GM18502 (cell line): ENCODE measurements around the gene CISD3.

ENCODE experiments used
- ATAC-seq: cut with Tn5 transposase; IDR thresholded peaks from one replicate; pipeline ENCODE4 v1.9.1; 2021; ENCODE audit warnings: mild to moderate bottlenecking; ENCODE audit not compliant: unreplicated experiment, poor library complexity

CISD3 gene

DNA sequence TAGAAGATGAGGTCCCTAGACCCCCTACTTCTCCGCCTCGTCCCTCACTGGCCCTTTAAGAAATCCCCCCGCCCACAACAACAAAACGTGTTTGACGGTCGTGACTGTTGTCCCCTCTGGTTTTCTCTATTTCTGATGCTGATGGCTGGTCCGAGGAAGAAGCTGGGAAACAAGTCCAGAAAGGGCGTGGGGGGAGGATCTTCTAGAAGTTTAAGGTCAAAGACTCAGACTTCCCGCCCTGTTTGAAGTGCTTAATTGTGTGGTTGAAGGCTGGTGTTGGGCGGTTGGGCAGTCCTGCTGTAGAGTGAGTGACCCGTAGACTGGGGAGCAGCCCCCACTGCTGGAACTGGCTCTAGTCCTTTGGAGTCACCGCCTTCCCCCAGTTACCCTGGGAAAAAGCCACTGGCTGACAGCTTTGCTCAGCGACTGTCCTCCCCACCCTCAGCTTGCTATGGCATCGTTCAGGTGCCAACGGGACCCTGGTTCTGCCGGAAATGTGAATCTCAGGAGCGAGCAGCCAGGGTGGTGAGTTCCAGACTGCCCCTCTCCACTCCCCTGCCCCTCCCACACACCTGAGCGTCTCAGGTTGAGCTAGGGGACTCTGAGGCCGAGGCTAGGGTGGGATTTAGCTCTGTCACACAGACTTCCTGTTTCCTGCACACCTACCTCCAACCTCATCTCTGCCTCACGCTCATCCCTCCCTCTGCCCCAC is 23.5 kb upstream of the CISD3 start:
- ATAC-seq, result no peak

DNA sequence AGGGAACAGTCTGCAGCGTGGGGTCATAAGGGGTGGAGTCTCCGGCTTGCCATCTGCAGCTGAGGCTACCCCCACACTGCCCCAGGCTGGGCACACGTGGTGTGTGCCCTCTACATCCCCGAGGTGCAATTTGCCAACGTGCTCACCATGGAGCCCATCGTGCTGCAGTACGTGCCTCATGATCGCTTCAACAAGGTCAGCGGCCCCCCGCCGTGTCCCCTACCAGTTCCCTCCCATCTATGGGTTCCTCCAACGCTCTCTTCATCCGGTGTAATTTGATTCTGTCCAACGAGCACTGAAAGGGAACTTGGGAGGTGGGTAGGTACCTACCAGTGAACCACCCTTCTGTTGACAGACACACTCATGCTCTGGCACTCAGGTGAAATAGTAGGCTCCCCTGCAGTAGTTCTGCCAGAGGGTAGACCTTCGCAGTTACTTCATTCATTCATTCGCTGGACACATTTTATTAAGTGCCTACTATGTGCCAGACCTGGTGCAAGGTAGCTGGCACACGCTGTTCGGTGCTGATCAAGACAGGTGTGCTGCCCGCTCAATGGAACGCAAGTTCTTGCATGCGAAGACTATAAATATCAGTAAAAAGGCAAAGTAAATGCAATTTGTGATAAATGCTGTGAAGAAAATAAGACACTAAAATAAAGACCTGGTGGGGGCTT is 22.3 kb upstream of the CISD3 start:
- ATAC-seq, result no peak

DNA sequence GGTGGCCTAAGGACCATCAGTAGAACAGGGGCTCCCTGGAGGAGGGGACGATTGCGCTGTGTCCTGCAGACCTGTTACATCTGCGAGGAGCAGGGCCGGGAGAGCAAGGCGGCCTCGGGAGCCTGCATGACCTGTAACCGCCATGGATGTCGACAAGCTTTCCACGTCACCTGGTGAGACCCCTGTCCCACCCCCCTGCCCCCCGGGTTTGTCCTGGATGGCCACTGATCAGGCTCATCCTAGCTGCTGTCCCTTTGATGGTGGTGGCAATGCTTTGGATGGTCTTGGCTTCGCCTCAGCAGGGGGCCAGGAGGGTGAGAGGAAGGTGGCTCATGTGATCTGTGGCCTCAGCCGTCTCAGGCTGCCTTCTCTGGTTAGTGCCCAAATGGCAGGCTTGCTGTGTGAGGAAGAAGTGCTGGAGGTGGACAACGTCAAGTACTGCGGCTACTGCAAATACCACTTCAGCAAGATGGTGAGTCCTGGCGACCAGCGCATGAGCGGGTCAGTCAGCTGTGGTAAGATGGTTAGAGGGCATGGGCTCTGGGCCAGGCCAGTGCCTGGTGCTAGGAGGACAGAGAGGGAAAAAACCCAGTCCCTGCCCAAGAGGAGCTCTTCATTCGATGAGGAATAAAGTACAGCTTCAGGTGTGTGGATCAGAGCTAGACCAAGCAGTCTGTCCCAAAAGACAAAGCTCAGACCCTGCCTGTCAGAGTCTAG is 20.9 kb upstream of the CISD3 start:
- no peak for ATAC-seq

DNA sequence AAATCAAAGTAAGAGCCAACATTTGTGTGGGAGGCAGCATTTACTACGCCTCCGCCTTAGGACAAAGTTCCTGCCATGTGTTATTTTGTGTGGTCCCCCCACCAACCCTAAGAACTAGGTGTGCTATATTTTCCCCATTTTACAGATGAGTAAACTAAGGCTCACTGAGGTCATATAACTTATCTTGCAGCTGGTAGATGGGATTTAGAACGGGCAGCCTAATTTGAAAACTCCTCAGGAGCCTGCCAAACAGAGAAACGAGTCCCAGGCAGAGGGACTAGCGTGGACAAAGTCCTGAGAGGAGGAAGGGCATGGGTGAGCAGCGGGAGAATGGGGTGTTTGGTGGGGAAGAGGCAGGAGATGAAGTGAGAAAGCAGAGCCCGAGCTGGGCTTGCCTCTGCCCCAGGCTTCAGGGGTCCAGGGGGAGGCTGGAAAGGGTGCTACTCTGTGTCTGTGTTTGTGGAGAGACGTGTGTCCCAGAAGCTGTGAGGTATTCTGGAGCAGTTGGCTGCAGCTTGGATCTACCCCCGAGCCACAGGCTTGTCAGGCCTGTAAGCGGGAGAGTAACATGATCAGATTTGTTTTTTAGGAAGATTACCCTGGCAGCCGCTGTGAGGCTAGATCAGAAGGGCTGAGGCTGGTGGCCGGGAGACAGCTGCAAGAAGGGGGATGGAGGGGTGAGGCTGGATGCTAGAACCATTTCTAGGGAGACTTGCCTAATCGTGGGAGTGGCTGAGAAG is 20.1 kb upstream of the CISD3 start:
- ATAC-seq, result no peak

DNA sequence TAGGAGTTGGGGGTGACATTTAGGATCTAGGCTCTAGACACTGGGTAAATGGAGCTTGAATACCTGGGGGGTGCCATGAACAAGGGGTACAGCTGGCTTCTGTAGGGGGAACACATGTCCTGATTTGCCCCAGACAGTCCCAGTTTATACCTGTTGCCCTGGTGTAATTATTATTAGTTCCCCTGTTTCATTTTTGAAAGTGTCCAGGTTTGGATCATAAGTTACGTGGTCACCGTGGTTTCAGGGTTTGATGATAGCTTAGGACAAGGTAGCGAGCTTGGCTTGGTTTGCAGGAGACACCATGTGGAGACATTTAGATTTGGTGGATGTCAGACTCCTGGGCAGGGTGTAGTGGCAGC is 19.6 kb upstream of the CISD3 start:
- no peak for ATAC-seq

DNA sequence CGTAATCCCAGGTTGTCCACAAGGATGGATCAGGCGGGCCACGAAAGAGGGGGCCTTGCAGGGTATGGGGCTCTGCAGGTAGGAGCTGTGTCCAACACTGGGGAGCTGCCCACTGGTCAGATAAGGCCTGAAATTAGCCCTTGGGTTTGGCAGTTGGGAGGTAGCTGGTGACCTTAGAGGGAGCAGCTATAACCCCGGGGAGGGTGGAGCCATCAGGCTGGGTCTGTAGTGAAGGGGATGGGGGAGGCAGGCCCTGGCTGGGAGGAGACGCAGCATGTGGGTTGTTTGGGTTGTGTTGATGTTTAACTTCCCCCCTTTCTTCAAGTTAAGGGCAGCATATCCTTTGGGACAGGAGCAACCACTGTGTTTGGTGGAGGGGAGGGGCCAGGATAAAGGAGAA is 19.2 kb upstream of the CISD3 start:
- ATAC-seq, result no peak

DNA sequence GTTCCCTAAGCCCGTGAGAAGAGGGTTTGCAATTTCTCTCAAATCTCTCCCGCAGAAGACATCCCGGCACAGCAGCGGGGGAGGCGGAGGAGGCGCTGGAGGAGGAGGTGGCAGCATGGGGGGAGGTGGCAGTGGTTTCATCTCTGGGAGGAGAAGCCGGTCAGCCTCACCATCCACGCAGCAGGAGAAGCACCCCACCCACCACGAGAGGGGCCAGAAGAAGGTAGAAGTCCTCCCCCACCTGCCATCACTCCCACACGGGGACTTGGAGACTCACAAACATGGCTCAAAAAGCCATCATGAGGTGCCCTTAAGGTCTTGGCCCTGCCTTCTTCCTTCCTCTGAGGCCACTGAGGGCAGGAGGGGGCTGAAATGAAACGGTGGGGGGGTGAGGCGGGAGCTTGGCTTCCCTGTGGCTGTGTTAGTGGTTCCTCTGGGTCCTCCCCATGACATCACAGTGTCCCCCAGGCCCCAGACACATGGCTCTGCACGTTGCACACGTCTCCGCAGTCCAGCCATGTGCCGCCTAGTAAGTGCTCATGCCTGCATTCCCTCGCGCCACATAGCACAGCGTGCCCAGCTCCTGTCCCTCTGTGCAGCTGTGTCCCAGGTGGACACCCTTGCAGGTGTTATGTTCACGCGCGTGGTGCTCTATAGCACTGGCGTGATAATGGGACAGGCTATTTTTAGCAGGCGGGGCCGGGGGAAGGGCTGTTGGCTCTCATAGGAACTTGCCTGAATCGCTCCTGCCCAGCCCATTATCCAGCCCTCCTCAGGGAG is 18.2 kb upstream of the CISD3 start:
- no peak for ATAC-seq

DNA sequence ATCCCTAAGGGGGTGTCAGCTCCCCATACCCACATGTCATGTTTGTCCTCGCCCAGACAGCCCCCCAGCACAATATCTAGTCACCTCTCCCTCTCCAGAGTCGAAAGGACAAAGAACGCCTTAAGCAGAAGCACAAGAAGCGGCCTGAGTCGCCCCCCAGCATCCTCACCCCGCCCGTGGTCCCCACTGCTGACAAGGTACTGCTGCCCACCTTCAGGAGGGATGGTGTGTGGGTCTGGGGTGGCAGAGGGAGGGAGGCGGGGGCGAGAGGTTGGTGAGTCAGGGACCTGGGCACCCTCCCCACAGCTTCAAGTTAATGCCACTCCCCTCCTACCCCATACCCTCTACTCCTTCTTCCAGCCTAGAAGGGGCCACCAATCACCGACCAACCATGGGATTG is 17.5 kb upstream of the CISD3 start:
- ATAC-seq, result no peak

DNA sequence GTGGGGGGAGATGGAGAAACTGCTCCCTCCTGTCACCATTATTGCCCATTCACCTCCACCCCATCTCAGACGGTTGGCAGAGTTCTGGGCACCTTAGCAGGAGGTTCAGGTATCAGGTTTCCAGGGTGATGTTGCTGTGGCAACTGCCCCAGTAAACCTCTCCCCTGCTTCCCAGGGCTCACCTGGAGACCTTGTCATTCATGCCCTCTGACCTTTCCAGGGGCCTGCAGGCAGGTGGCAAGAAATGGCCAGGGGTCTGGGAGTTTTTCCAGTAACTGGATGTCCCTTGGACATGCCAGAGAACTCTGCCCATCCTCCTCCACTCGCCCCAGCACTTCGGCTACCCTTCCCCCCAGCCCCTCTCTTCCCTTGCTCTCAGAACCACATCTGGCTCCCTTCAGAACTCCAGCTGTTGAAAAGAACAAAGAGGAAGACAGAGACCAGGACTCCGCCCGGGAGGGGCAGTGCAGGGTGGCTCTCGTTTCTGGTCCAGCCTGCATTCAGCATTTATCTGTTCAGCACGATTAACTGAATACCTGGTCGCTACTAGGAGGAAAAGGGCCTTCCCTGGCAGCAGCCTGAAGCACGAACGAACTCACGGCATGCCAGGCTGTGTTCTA is 16.6 kb upstream of the CISD3 start:
- ATAC-seq, result no peak

DNA sequence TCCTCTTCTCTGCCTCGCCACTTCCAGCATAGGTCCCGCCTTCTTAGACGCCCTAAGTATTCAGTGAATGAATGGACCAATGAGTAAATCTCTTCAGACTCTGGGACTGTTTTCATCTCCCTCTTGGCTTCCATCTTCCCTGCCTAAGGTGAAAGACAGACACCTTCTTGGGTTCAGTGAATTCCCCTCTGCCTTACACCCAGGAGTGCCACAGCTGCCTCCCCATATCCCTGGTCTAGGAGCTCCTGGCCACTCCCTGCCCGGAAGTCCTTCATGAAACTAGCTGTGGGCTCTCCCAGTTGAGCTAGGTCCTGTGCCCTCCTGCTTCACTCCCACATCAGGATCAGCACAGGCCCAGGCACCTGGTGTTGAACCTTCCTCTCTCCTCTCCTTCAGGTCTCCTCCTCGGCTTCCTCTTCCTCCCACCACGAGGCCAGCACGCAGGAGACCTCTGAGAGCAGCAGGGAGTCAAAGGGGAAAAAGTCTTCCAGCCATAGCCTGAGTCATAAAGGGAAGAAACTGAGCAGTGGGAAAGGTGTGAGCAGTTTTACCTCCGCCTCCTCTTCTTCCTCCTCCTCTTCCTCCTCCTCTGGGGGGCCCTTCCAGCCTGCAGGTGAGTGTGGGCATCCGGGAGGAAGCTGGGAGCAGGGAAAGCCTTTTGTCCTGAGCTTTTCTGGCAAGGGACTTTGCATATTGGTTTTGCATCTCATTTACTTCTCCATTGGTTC is 14.8 kb upstream of the CISD3 start:
- ATAC-seq, result no peak

DNA sequence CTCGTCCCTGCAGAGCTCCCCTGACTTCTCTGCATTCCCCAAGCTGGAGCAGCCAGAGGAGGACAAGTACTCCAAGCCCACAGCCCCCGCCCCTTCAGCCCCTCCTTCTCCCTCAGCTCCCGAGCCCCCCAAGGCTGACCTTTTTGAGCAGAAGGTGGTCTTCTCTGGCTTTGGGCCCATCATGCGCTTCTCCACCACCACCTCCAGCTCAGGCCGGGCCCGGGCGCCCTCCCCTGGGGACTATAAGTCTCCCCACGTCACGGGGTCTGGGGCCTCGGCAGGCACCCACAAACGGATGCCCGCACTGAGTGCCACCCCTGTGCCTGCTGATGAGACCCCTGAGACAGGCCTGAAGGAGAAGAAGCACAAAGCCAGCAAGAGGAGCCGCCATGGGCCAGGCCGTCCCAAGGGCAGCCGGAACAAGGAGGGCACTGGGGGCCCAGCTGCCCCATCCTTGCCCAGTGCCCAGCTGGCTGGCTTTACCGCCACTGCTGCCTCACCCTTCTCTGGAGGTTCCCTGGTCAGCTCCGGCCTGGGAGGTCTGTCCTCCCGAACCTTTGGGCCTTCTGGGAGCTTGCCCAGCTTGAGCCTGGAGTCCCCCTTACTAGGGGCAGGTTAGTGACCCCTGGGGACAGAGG is 13.7 kb upstream of the CISD3 start:
- no peak for ATAC-seq

DNA sequence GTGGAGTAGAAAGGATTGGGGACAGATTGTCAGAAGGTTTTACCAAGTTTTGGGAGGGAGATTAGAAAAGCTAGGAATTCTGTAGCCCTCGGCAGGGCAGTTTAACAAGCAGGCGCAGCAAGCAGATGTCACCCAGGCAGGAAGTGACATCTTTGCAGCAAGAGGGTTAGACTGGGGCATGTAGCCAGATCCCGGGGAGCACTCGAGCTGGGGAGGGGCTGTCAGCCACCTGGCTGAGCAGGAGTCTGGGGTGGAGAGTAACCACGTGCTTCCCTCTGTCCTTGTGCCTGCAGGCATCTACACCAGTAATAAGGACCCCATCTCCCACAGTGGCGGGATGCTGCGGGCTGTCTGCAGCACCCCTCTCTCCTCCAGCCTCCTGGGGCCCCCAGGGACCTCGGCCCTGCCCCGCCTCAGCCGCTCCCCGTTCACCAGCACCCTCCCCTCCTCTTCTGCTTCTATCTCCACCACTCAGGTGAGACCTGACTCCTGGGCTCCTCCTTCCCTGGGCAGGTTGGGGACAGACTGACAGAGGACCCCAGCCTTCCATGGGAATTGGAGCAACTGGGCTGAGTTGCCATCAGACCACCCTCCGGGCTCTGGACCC is 12.9 kb upstream of the CISD3 start:
- ATAC-seq, result no peak

DNA sequence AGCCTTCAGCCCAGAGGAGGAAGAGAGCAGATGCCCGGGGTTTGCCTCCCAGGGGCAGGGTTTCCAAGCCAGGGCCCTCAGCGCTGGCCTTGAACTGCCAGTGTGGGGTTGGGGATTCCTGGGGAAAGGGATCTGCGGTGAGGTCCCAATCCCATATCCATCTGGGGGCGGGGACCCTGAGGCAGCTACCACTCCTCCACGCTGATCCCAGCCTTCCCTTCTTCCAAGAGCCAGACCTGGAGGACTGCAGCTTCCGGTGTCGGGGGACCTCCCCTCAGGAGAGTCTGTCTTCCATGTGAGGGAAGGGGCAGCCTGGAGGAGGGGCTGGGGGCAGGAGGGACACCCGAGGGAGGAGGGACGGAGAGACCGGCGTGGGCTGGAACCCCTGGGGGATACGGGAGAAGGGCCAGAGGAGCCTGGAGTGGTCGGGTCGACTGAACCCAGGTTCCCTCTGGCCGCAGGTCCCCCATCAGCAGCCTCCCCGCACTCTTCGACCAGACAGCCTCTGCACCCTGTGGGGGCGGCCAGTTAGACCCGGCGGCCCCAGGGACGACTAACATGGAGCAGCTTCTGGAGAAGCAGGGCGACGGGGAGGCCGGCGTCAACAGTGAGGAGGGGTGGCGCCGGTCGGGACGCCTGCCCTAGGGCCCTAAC is 10.7 kb upstream of the CISD3 start:
- ATAC-seq, result no peak

DNA sequence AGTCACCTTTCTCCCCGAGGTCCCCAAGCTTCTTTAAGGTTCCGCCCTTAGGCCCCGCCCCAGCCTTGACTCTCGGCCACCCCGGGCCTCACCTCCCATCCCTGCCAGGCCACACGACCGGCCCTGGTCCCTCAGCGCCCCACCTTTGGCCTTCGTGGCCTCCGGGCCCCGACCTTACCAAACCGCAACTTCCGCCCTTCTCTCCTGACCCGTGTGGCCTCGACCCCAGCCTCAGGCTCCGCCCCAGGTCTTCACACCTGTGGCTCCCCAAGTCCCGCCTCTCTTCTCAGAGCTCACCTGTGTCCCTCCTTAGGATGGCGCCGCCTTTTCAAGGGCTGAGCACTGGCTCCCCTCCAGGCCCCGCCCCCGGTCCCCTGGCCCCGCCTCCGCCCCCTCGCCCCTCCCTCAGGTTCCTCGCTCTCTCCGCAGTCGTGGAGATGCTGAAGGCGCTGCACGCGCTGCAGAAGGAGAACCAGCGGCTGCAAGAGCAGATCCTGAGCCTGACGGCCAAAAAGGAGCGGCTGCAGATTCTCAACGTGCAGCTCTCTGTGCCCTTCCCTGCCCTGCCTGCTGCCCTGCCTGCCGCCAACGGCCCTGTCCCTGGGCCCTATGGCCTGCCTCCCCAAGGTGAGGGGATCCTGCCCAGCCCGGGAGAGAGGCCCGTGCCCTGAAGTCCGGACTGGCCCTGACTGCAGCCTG is 10.0 kb upstream of the CISD3 start:
- ATAC-seq, result no peak

DNA sequence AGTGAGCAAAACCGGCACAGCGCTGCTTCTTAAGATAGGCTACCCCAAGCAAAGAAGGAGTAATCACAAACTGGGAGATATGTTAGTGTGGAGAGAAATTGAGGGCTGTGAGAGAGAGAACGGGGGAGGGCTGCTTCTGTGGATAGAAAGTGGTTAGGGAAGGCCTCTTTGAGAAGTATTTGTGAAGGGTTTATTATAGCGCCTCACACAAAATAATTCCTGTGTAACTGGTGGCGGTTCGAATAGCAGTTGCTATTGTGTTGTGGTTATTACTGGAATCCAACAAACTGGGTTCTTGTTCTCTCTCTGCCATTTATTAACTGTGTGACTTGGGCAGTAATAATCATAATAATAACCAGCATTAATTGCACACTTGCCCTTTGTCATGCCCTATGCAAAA is 9.2 kb upstream of the CISD3 start:
- no peak for ATAC-seq

DNA sequence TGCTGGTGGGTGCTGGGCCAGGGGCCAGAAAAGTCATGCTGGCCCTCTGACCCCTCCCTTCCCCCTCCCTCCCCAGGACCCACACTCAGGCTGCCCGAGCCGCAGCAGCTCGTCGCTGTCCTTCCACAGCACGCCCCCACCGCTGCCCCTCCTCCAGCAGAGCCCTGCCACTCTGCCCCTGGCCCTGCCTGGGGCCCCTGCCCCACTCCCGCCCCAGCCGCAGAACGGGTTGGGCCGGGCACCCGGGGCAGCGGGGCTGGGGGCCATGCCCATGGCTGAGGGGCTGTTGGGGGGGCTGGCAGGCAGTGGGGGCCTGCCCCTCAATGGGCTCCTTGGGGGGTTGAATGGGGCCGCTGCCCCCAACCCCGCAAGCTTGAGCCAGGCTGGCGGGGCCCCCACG is 8.3 kb upstream of the CISD3 start:
- ATAC-seq, result no peak

DNA sequence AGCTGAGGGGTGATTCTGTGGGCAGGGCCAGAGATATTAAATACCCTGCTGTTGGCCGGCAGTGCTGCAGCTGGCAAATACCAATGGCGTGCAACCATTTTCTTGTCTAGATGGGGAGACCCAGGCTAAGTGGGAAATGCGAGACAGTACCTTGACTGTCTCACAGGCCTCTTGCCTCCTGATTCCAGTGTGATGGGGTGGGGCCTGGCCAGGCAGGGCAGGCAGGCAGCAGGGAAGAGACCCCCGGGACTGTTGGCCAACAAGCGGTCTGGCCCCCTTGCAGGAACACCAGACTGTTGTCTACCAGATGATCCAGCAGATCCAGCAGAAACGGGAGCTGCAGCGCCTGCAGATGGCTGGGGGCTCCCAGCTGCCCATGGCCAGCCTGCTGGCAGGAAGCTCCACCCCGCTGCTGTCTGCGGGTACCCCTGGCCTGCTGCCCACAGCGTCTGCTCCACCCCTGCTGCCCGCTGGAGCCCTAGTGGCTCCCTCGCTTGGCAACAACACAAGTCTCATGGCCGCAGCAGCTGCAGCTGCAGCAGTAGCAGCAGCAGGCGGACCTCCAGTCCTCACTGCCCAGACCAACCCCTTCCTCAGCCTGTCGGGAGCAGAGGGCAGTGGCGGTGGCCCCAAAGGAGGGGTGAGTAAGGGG is 5.7 kb upstream of the CISD3 start:
- ATAC-seq, result no peak
